Panc1 (cell line): ENCODE measurements around the gene THSD8. TPM values are rescaled to one million over a fixed set of nuclear protein-coding genes. Genes with fewer than 3 reads are reported as not detected.

Source experiments
- ATAC-seq: fragments of 200-7000 bp; cut with Tn5 transposase; 2 replicates; pipeline ENCODE4 v1.9.1; 2020; ENCODE audit warnings: mild to moderate bottlenecking, moderate library complexity
- BruUV-seq: library from RNA; stranded (reverse); fragments of 400-500 nt; replicated peaks from 2 replicates; lab custom pipeline; 2021; lab: Mats Ljungman, UMichigan
- CTCF ChIA-PET: fragments of 300-600 bp; sonication (Branson Sonifier 250); formaldehyde crosslinking; loops from one replicate; lab custom pipeline; 2022; ENCODE audit warnings: antibody characterized with exemption; lab: Charles Lee
- POLR2A ChIA-PET: fragments of 300-600 bp; sonication (Branson Sonifier 250); formaldehyde crosslinking; loops from one replicate; lab custom pipeline; 2022; ENCODE audit warnings: antibody characterized with exemption; lab: Charles Lee
- DNase-seq: peaks from one replicate; pipeline ENCODE4 v3.0.0-alpha.2; 2010; ENCODE audit warnings: low read depth, low spot score
- H3K27ac ChIP-seq: 2 replicates; pipeline ENCODE4 v1.5.1; 2011; ENCODE audit warnings: mild to moderate bottlenecking, low read length, inconsistent platforms
- H3K27me3 ChIP-seq: fragments of 200-500 bp; sonication (Bioruptor generic); 2 replicates; pipeline ENCODE4 v1.6.0; 2014; ENCODE audit warnings: low read length, inconsistent platforms; ENCODE audit not compliant: control insufficient read depth, insufficient read depth
- H3K36me3 ChIP-seq: fragments of 200-500 bp; sonication (Bioruptor generic); 2 replicates; pipeline ENCODE4 v1.5.1; 2014; ENCODE audit warnings: inconsistent platforms, mild to moderate bottlenecking, low read length, moderate library complexity; ENCODE audit not compliant: control insufficient read depth, insufficient read depth
- H3K4me1 ChIP-seq: 2 replicates; pipeline ENCODE4 v1.5.1; 2011; ENCODE audit warnings: inconsistent platforms, mild to moderate bottlenecking, low read length, moderate library complexity; ENCODE audit not compliant: control insufficient read depth, insufficient read depth
- H3K4me3 ChIP-seq, 2 experiments: 2 replicates each; pipeline ENCODE4 v1.5.1; 2011 to 2012; ENCODE audit warnings: low read depth in 2 of 2, low read length in 2 of 2, mild to moderate bottlenecking in 2 of 2, inconsistent platforms in 1 of 2, moderate library complexity in 1 of 2
- H3K9me3 ChIP-seq: fragments of 200-500 bp; sonication (Bioruptor generic); 2 replicates; pipeline ENCODE4 v1.5.1; 2014; ENCODE audit warnings: low read depth, mild to moderate bottlenecking, inconsistent platforms, low read length, moderate library complexity; ENCODE audit not compliant: control insufficient read depth, insufficient read depth
- CTCF ChIP-seq: fragments of 450-650 bp; IDR thresholded peaks from 2 replicates; pipeline ENCODE4 v1.5.1; 2017; ENCODE audit warnings: mild to moderate bottlenecking
- POLR2AphosphoS5 ChIP-seq: IDR thresholded peaks from 2 replicates; pipeline ENCODE4 v1.6.1; 2012; ENCODE audit warnings: mild to moderate bottlenecking, low read depth, low read length, moderate library complexity
- REST ChIP-seq, 2 experiments: IDR thresholded peaks; 2 replicates each; pipeline ENCODE4 v1.6.1; 2011 to 2012; ENCODE audit warnings: low read depth in 2 of 2, control low read depth in 1 of 2, low read length in 1 of 2, mild to moderate bottlenecking in 1 of 2, moderate library complexity in 1 of 2; ENCODE audit not compliant: insufficient read depth in 1 of 2
- SIN3A ChIP-seq: IDR thresholded peaks from 2 replicates; pipeline ENCODE4 v1.6.1; 2012; ENCODE audit warnings: low read depth, mild to moderate bottlenecking, low read length, moderate library complexity, borderline replicate concordance; ENCODE audit not compliant: insufficient read depth
- TCF7L2 ChIP-seq: IDR thresholded peaks from 2 replicates; pipeline ENCODE4 v1.6.1; 2011; ENCODE audit warnings: mild to moderate bottlenecking, low read depth, low read length, inconsistent platforms
- in situ Hi-C: cut with HindIII; loops from 2 replicates; pipeline ENCODE4 v1.10.0; 2016; ENCODE audit warnings: low sequenced_read_pairs, low pct_unique_long_range_greater_than_20kb
- intact Hi-C: fragments of 100-400 bp; cut with micrococcal nuclease; formaldehyde crosslinking; loops from one replicate; pipeline ENCODE4 v1.10.0; 2022; ENCODE audit not compliant: unreplicated experiment
- total RNA-seq: library from RNA; stranded (reverse); gene quantifications from one replicate; pipeline ENCODE4 v1.2.1, GENCODE V29; 2021; ENCODE audit not compliant: unreplicated experiment

Gene THSD8
- total RNA-seq, 1 experiment from 2014 or later, result 24.8 TPM

GRCh38 chr19:12790628-12791344, 11.1 kb upstream of the THSD8 start:
- H3K27ac ChIP-seq, result peak overlapping the region; percentile 82
- POLR2A ChIA-PET, result interaction anchor here (0.6 to 2.8 kb wide), 5 partner anchors 8 to 365 kb away, joined by 3 to 16 read pairs (median 3); no protein-coding TSS in a partner anchor
- H3K4me3 ChIP-seq, result peak overlapping the region; percentile 66 to 75
- no peak for ATAC-seq
- no peaks in the 10 kb centered on the region for H3K9me3 ChIP-seq
- DNase-seq, result no peak
- H3K4me1 ChIP-seq, result peaks cover 41% of the 10 kb centered on the region
- H3K36me3 ChIP-seq, result peaks cover 2% of the 10 kb centered on the region
- no TSS peak for BruUV-seq
- TF ChIP-seq REST (IDR thresholded peaks at IDR 0.05; ENCODE audit: insufficient read depth in 1 of 2, low read depth in 2 of 2, low read length in 1 of 2), result no peak
- no peak for TF ChIP-seq SIN3A
- no peak for TF ChIP-seq TCF7L2
- TF ChIP-seq POLR2AphosphoS5, result no peak
- no peak for TF ChIP-seq CTCF
- CTCF ChIA-PET, result interaction anchor here (0.6 to 1.7 kb wide), 2 partner anchors 13 to 77 kb away, joined by 4 to 5 read pairs; no protein-coding TSS in a partner anchor
- intact Hi-C loops (no loop called here), in situ Hi-C loops (no loop called here)
- H3K27me3 ChIP-seq, result no peaks in the 10 kb centered on the region

GRCh38 chr19:12791345-12792050, 10.4 kb upstream of the THSD8 start, which contains the start of gene JUNB:
Gene JUNB (plus strand): TSS chr19:12791486. CDS start chr19:12791772, 286 bp downstream.
- ChIA-PET POLR2A (interaction anchor here (0.7 to 2.8 kb wide), 6 partner anchors 8 to 364 kb away, joined by 3 to 16 read pairs (median 4); no protein-coding TSS in a partner anchor), CTCF (interaction anchor here (1.7 kb wide), 1 partner anchor 14 kb away, joined by 5 read pairs; no protein-coding TSS in a partner anchor)
- TF ChIP-seq TCF7L2 (no peak), CTCF (no peak), SIN3A (peak; percentile 98; the same call in 1 of the 2 replicates), POLR2AphosphoS5 (peak; percentile 99), REST (IDR thresholded peaks at IDR 0.05; ENCODE audit: insufficient read depth in 1 of 2, low read depth in 2 of 2, low read length in 1 of 2) (peak in 1 of 2 experiments; percentile 79; a peak in 2 of 4 replicates)
- Histone ChIP-seq H3K4me3 (peak within 1 kb of the TSS; percentile 75 to 79), H3K9me3 (no peaks in the 10 kb centered on the region), H3K27ac (peak within 1 kb of the TSS; percentile 87), H3K36me3 (peaks cover 2% of the 10 kb centered on the region), H3K27me3 (no peaks in the 10 kb centered on the region), H3K4me1 (peaks cover 41% of the 10 kb centered on the region)
- ATAC-seq (peak; percentile 60), DNase-seq (no peak)
- in situ Hi-C loops, result no loop called here
- intact Hi-C loops, result no loop called here
- no TSS peak for BruUV-seq
